Astrocyte of the spinal cord (primary cell): ENCODE measurements around the gene KRT33A.

Source experiments
- DNase-seq: peaks from one replicate; pipeline ENCODE4 v3.0.0; 2011; ENCODE audit warnings: low read depth, low spot score
- H3K4me3 ChIP-seq: 2 replicates; pipeline ENCODE4 v1.5.1; 2011; ENCODE audit warnings: low read depth, mild to moderate bottlenecking, low read length, moderate library complexity
- CTCF ChIP-seq: IDR thresholded peaks from 2 replicates; pipeline ENCODE4 v1.5.1; 2012; ENCODE audit warnings: low read depth, mild to moderate bottlenecking, low read length, inconsistent platforms
- in situ Hi-C: cut with HindIII; loops from 2 replicates; pipeline ENCODE4 v1.10.0; 2017; ENCODE audit warnings: low sequenced_read_pairs

The KRT33A gene

GRCh38 chr17:41329279-41329948 lies 21.2 kb downstream of the KRT33A start:
- in situ Hi-C loops, result no loop called here
- TF ChIP-seq CTCF, result peak; percentile 91
- peak; percentile 38 for DNase-seq
- no peak overlapping the region for H3K4me3 ChIP-seq

GRCh38 chr17:41328207-41328606 lies 22.4 kb downstream of the KRT33A start:
- in situ Hi-C loops, result no loop called here
- H3K4me3 ChIP-seq, result no peak overlapping the region
- DNase-seq, result no peak
- no peak for TF ChIP-seq CTCF

- no peak for DNase-seq
- no peak for TF ChIP-seq CTCF
- no peak overlapping the region for H3K4me3 ChIP-seq
- in situ Hi-C loops, result no loop called here
These were observed 23.1 kb downstream of the KRT33A start for GRCh38 chr17:41327411-41328120.

GRCh38 chr17:41326173-41327145 lies 24.2 kb downstream of the KRT33A start:
- no peak overlapping the region for H3K4me3 ChIP-seq
- TF ChIP-seq CTCF, result no peak
- no peak for DNase-seq
- in situ Hi-C loops, result no loop called here

- TF ChIP-seq CTCF, result no peak
- H3K4me3 ChIP-seq, result no peak overlapping the region
- in situ Hi-C loops, result no loop called here
- no peak for DNase-seq
These were observed 25.0 kb downstream of the KRT33A start for GRCh38 chr17:41325611-41326010.

GRCh38 chr17:41325126-41325525 lies 25.5 kb downstream of the KRT33A start:
- no peak for TF ChIP-seq CTCF
- no peak for DNase-seq
- H3K4me3 ChIP-seq, result no peak overlapping the region
- in situ Hi-C loops, result no loop called here
